A673 (cell line): Measurements from ENCODE around the gene MAN2B2. TPM values are rescaled to one million over a fixed set of nuclear protein-coding genes. Genes with fewer than 3 reads are reported as not detected.

Source experiments
- BruUV-seq: library from RNA; stranded (reverse); fragments of 400-500 nt; replicated peaks from 2 replicates; lab custom pipeline; 2021; lab: Mats Ljungman, UMichigan
- CTCF ChIA-PET: fragments of 300-600 bp; sonication (Branson Sonifier 250); formaldehyde crosslinking; loops from one replicate; lab custom pipeline; 2022; ENCODE audit warnings: antibody characterized with exemption; lab: Charles Lee
- POLR2A ChIA-PET: fragments of 300-600 bp; sonication (Branson Sonifier 250); formaldehyde crosslinking; loops from one replicate; lab custom pipeline; 2022; ENCODE audit warnings: antibody characterized with exemption; ENCODE audit not compliant: low non-redundant PET; lab: Charles Lee
- DNase-seq: peaks from one replicate; pipeline ENCODE4 v3.0.0-alpha.2; 2015; ENCODE audit warnings: low spot score
- H3K27ac ChIP-seq: fragments of 200-600 bp; sonication (generic); 2 replicates; pipeline ENCODE4 v1.5.1; 2016; ENCODE audit warnings: mixed run types, low read depth, mild to moderate bottlenecking, mixed read lengths, antibody characterized with exemption, low read length; ENCODE audit not compliant: poor library complexity, severe bottlenecking
- H3K27me3 ChIP-seq: fragments of 200-600 bp; sonication (generic); replicated peaks from 2 replicates; pipeline ENCODE4 v1.6.1; 2017; ENCODE audit warnings: mixed run types, low read depth, mild to moderate bottlenecking, mixed read lengths, antibody characterized with exemption, low read length; ENCODE audit not compliant: insufficient read depth, poor library complexity
- H3K36me3 ChIP-seq: fragments of 200-600 bp; sonication (generic); 2 replicates; pipeline ENCODE4 v1.6.1; 2016; ENCODE audit warnings: mixed run types, mild to moderate bottlenecking, mixed read lengths, antibody characterized with exemption, low read length; ENCODE audit not compliant: insufficient read depth, poor library complexity, severe bottlenecking
- H3K4me1 ChIP-seq: fragments of 200-600 bp; sonication (generic); 2 replicates; pipeline ENCODE4 v1.6.1; 2017; ENCODE audit warnings: mixed run types, mild to moderate bottlenecking, mixed read lengths, antibody characterized with exemption, low read length; ENCODE audit not compliant: insufficient read depth, poor library complexity, severe bottlenecking
- H3K4me3 ChIP-seq: fragments of 200-600 bp; sonication (generic); 2 replicates; pipeline ENCODE4 v1.5.1; 2016; ENCODE audit warnings: low read depth, mixed run types, mild to moderate bottlenecking, mixed read lengths, low read length; ENCODE audit not compliant: poor library complexity, severe bottlenecking
- H3K9me3 ChIP-seq: fragments of 200-600 bp; sonication (generic); 2 replicates; pipeline ENCODE4 v1.6.1; 2016; ENCODE audit warnings: mixed run types, low read depth, mild to moderate bottlenecking, mixed read lengths, antibody characterized with exemption, low read length; ENCODE audit not compliant: poor library complexity, severe bottlenecking
- CTCF ChIP-seq: fragments of 300-800, 200-600 bp; sonication (generic); conservative IDR thresholded peaks from 2 replicates; pipeline ENCODE4 v1.5.1; 2017; ENCODE audit warnings: low read depth, mild to moderate bottlenecking, antibody characterized with exemption, low read length, moderate library complexity, mixed read lengths
- EZH2 ChIP-seq: fragments of 200-600 bp; sonication (generic); IDR thresholded peaks from 2 replicates; pipeline ENCODE4 v1.6.1; 2017; ENCODE audit warnings: borderline replicate concordance, low read depth, mild to moderate bottlenecking, mixed read lengths, antibody characterized with exemption, low read length; ENCODE audit not compliant: poor library complexity, severe bottlenecking
- intact Hi-C: fragments of 100-400 bp; cut with micrococcal nuclease; formaldehyde crosslinking; loops from one replicate; pipeline ENCODE4 v1.10.0; 2022; ENCODE audit not compliant: unreplicated experiment
- total RNA-seq: library from RNA; stranded (reverse); gene quantifications from 2 replicates; pipeline ENCODE4 v1.2.3, GENCODE V29; 2021

The MAN2B2 gene
- total RNA-seq, 1 experiment from 2014 or later, result 14.9 TPM

- Histone ChIP-seq H3K27ac (no peak overlapping the region), H3K36me3 (no peaks in the 10 kb centered on the region), H3K27me3 (peaks cover 15% of the 10 kb centered on the region), H3K9me3 (no peaks in the 10 kb centered on the region), H3K4me3 (no peak overlapping the region), H3K4me1 (no peaks in the 10 kb centered on the region)
- intact Hi-C loops, result no loop called here
- ChIA-PET CTCF (interaction anchor here (1.3 kb wide), 1 partner anchor 11 kb away, joined by 3 read pairs; a partner anchor contains a TSS), POLR2A (interaction anchor here (0.7 kb wide), 1 partner anchor 13 kb away, joined by 3 read pairs; no protein-coding TSS in a partner anchor)
- TF ChIP-seq CTCF, result no peak
- no peak for TF ChIP-seq EZH2
- DNase-seq, result no peak
- no TSS peak for BruUV-seq
These were observed 87.6 kb downstream of the MAN2B2 start for GRCh38 chr4:6662591-6662990.

DNA sequence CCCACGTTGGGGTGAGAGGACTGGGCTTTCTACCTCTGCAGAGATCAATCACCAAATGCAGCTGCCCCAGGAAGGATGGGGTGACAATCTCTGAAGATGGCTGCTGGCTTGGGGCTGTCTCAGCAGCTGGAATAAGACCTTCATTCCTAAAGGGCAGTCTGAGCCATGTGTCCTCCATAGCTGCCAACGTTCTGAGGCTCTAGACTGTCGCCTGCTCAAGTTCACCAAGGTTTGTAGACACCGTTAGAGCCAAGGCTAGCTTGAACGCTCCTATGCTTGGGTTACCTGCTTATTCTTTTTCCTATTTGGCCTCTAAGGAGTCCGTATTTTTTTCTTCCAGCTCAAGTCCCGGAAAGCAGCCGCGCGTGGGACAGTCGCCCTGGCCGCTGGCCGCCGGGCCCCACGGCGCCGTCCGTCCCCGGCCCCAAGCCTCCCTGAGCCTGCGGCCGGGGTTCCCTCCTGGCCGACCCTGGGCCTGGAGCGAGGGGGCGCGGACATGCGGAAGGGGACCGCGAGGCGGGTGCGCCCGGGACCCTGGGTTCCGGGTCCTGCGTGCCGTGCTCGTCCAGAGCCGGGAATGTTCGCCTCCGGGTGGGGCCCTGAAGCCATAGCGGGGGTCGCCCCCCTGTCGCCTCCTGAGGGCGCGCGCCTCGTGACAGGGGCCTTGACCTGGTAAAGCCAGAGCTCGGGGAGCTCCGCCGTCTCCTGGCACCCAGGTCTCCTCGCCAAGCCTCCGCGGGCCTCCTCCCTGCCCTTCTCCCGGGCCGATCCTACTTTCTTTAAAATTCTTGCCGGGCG lies 88.8 kb downstream of the MAN2B2 start:
- POLR2A ChIA-PET, result no interaction called here
- CTCF ChIA-PET, result interaction anchor here (0.9 to 1.3 kb wide), 3 partner anchors 10 to 111 kb away, joined by 3 to 8 read pairs (median 6); a partner anchor contains a TSS
- TF ChIP-seq CTCF, result no peak
- TF ChIP-seq EZH2, result no peak
- no peak for DNase-seq
- H3K4me3 ChIP-seq, result no peak overlapping the region
- BruUV-seq, result no TSS peak
- intact Hi-C loops, result no loop called here
- no peaks in the 10 kb centered on the region for H3K9me3 ChIP-seq
- peaks cover 15% of the 10 kb centered on the region for H3K27me3 ChIP-seq
- no peaks in the 10 kb centered on the region for H3K4me1 ChIP-seq
- no peak overlapping the region for H3K27ac ChIP-seq
- H3K36me3 ChIP-seq, result no peaks in the 10 kb centered on the region

DNA sequence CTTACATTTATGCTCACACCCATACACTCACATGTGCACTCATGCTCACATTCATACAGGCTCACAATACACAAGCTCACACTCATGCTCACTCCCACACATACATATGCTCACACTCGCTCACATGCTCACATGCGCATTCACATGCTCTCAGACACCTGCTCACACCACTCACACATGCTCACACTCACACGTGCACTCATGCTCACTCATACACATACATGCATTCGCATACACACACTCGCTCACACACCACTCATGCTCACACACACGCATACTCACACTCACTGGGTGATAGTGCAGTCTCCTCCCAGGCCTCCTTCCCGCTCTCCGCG lies 90.3 kb downstream of the MAN2B2 start:
- no peaks in the 10 kb centered on the region for H3K4me1 ChIP-seq
- BruUV-seq, result no TSS peak
- H3K27me3 ChIP-seq, result peaks cover 15% of the 10 kb centered on the region
- H3K9me3 ChIP-seq, result no peaks in the 10 kb centered on the region
- DNase-seq, result no peak
- H3K36me3 ChIP-seq, result no peaks in the 10 kb centered on the region
- POLR2A ChIA-PET, result no interaction called here
- TF ChIP-seq EZH2 (no peak), CTCF (no peak)
- CTCF ChIA-PET, result no interaction called here
- intact Hi-C loops, result no loop called here
- no peak overlapping the region for H3K4me3 ChIP-seq
- H3K27ac ChIP-seq, result no peak overlapping the region
